Progenitor cell of endocrine pancreas (in vitro differentiated cells): ENCODE data around the gene BDKRB2. TPM values are rescaled to one million over a fixed set of nuclear protein-coding genes. Genes with fewer than 3 reads are reported as not detected.

ENCODE experiments used
- DNase-seq: peaks from one replicate; pipeline ENCODE4 v3.0.0; 2021; ENCODE audit warnings: low spot score; ENCODE audit not compliant: unreplicated experiment
- H3K27ac Mint-ChIP-seq: 2 replicates; pipeline ENCODE4 v1.8.0; 2021; ENCODE audit warnings: mild to moderate bottlenecking, moderate library complexity, mixed read lengths
- H3K27me3 Mint-ChIP-seq: 2 replicates; pipeline ENCODE4 v1.8.0; 2021; ENCODE audit warnings: mixed read lengths
- H3K36me3 Mint-ChIP-seq: 2 replicates; pipeline ENCODE4 v1.8.0; 2022; ENCODE audit warnings: mixed read lengths; ENCODE audit not compliant: insufficient read depth
- H3K4me1 Mint-ChIP-seq: 2 replicates; pipeline ENCODE4 v1.8.0; 2021; ENCODE audit warnings: low read depth, mixed read lengths
- H3K4me3 Mint-ChIP-seq: 2 replicates; pipeline ENCODE4 v1.8.0; 2021; ENCODE audit warnings: low read depth, mild to moderate bottlenecking, moderate library complexity, mixed read lengths
- H3K9me3 Mint-ChIP-seq: 2 replicates; pipeline ENCODE4 v1.8.0; 2021; ENCODE audit warnings: low read depth, mixed read lengths
- CTCF ChIP-seq: fragments of 200-600 bp; sonication (generic); IDR thresholded peaks from one replicate; pipeline ENCODE4 v1.5.0; 2021; ENCODE audit warnings: antibody characterized with exemption, mild to moderate bottlenecking; ENCODE audit not compliant: unreplicated experiment
- total RNA-seq: library from RNA; stranded (reverse); gene quantifications from 2 replicates; pipeline ENCODE4 v1.2.1, GENCODE V29; 2021

Gene BDKRB2
- total RNA-seq, 1 donor from 2014 or later: 0.36 TPM

DNA sequence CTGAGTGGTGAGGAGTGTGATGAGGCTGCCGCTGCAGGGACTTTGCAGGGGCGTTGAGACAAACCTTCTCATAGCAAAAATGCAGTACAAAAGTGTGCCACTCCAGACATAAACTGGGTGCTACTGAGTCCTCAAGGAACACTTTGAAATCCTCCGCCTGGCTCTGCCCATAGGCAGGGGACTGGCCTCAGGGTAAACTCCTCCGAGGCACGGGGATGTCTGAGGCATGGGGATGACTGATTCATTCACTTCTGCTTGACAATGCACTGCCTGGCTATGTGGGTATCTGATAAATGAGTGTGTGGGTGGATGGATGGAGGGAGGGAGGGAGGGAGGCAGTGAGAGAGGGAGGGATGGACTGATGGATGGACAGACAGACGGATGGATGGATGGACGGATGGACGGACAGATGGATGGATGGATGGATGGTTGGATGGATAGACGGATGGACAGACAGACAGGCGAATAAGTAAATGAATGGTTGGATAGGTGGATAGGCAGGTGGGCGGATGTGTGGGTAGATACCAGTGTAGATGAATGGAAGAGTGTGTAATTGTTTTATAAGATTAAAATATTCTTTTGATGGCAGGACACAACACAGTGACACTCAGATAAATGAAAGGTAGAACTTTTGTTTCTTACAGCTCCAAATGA lies 2.1 kb upstream of the BDKRB2 start:
- Mint-ChIP-seq H3K9me3 (no peaks in the 10 kb centered on the region), H3K27ac (no peak overlapping the region), H3K4me1 (peaks cover 8% of the 10 kb centered on the region), H3K4me3 (no peak overlapping the region), H3K36me3 (no peaks in the 10 kb centered on the region), H3K27me3 (peaks cover 33% of the 10 kb centered on the region)
- DNase-seq: no peak
- TF ChIP-seq CTCF: no peak

DNA sequence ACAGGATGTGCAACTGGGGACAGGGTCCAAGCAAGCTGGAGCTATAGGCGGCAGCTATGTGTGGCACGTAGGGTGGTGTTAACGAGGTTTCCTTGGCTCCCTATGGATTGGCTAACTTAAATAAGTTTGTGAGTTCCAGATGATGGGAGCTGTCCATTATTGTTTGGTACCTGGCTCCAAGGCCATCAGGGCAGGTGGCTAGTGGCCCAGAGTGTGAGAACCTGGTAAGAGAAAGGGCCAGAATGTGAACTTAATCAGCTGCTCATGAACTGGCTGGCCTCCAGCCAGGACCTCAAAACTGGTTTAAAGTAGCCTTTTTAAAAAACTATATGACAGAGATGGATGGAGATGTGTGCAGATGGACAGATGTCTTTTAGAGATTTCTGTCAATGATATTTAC lies 1.5 kb upstream of the BDKRB2 start:
- Mint-ChIP-seq H3K36me3 (no peaks in the 10 kb centered on the region), H3K4me3 (no peak overlapping the region), H3K27me3 (peaks cover 32% of the 10 kb centered on the region), H3K27ac (no peak overlapping the region), H3K4me1 (peaks cover 8% of the 10 kb centered on the region), H3K9me3 (no peaks in the 10 kb centered on the region)
- no peak for DNase-seq
- TF ChIP-seq CTCF: no peak

DNA sequence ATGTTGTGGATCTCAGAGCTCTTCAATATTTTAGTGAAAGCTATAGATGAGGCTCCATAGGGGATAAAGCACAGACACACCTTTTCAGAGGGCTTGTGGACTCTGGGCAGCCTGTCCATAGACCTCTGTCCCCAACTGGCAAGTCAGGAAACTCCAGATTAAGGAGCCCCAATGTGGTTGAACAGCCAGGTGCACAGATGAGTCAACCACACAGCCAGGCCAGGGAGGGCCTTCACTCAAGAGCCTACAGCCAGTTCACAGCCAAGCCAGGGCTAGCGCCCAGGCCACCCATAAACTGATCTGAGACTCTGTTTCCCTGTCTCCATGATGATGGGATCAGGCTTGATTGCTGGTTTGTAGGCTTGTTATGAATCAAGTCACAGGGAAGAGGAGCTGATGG lies 1.0 kb upstream of the BDKRB2 start:
- Mint-ChIP-seq H3K4me3 (peak overlapping the region; percentile 58), H3K27ac (no peak overlapping the region), H3K36me3 (no peaks in the 10 kb centered on the region), H3K4me1 (peaks cover 8% of the 10 kb centered on the region), H3K9me3 (no peaks in the 10 kb centered on the region), H3K27me3 (peaks cover 32% of the 10 kb centered on the region)
- DNase-seq: no peak
- TF ChIP-seq CTCF: no peak

- no peak for TF ChIP-seq CTCF
- H3K9me3 Mint-ChIP-seq: no peaks in the 10 kb centered on the region
- no peak for DNase-seq
- peaks cover 8% of the 10 kb centered on the region for H3K4me1 Mint-ChIP-seq
- peak overlapping the region; percentile 58 for H3K4me3 Mint-ChIP-seq
- H3K36me3 Mint-ChIP-seq: no peaks in the 10 kb centered on the region
- peaks cover 37% of the 10 kb centered on the region for H3K27me3 Mint-ChIP-seq
- H3K27ac Mint-ChIP-seq: no peak overlapping the region
These were observed 679 bp downstream of the BDKRB2 start for GRCh38 chr14:96205059-96205977.

DNA sequence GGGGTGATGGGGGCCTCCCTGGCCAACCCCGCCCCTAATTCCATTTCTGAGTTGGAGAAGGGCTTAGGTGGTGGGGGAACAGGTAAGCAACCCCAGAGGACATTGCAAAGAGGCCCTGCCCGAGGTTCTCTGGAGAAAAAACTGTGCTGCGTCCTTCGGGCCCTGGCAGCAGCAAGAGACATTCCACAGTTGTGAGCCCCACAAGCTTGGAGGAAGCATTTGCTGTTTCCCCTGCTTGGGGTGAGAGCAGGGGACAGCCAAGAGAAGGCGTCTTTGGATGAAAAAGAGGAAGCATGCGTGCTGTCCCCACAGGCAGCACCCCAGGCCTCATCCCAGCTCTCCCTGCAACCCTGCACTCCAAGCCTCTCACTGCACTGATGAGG lies 1.3 kb downstream of the BDKRB2 start:
- Mint-ChIP-seq H3K36me3 (no peaks in the 10 kb centered on the region), H3K4me1 (peaks cover 8% of the 10 kb centered on the region), H3K9me3 (no peaks in the 10 kb centered on the region), H3K27me3 (peaks cover 37% of the 10 kb centered on the region), H3K27ac (no peak overlapping the region), H3K4me3 (no peak overlapping the region)
- TF ChIP-seq CTCF: no peak
- no peak for DNase-seq
